Suppressor macrophage (primary cell): ENCODE measurements around the gene USF2.

Source experiments
- DNase-seq, 4 experiments: peaks; one replicate each; pipeline ENCODE4 v3.0.0-alpha.2; 2020 to 2022

Gene USF2

DNA sequence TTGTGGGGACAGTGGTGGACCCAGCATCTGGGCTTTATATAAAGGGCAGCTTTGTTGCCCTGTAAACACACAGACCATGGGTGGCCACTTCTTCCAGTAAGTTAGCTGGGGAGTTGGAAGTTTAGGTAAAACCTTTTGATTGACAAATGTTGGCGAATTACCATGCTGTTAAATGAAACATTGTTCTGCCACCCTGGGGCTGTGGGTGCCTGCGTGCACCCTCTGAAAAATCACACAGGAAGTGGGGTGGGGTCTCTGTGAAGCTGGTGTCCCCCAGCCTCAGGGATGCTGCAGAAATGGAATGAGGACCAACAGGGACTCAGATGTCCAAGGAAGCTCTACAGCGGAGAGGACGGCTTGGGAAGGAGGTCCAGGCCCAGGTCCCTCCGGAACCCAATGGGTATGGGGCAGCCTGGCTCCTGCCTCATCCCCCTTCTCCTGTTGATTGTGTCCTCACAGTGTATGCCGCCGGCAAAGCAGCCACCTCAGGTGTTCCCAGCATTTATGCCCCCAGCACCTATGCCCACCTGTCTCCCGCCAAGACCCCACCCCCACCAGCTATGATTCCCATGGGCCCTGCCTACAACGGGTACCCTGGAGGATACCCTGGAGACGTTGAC, 2.8 kb upstream of the USF2 start:
- DNase-seq = no peak

DNA sequence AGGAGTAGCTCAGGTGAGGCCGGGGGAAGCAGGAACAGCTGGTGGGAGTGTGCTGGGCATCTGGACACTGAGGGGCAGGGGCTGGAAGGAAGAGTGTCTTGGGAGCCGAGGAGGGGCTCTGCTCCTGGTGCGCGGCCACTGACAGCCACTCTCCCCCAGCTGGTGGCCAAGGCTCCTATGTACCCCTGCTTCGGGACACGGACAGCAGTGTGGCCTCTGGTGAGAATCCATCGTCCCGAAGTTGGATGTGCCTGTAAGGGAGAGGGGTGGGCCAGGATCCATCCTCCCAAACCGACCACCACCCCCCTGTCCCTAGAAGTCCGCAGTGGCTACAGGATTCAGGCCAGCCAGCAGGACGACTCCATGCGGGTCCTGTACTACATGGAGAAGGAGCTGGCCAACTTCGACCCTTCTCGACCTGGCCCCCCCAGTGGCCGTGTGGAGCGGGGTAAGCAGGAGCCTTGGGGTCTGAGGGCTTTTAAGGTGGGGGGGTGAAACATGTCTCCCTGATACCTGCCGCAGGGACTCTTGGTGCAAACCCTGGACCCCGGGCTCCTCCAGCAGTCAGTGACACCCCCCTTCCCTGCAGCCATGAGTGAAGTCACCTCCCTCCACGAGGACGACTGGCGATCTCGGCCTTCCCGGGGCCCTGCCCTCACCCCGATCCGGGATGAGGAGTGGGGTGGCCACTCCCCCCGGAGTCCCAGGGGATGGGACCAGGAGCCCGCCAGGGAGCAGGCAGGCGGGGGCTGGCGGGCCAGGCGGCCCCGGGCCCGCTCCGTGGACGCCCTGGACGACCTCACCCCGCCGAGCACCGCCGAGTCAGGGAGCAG, 2.0 kb upstream of the USF2 start:
- DNase-seq = peak in 1 of 4 experiments; percentile 3

DNA sequence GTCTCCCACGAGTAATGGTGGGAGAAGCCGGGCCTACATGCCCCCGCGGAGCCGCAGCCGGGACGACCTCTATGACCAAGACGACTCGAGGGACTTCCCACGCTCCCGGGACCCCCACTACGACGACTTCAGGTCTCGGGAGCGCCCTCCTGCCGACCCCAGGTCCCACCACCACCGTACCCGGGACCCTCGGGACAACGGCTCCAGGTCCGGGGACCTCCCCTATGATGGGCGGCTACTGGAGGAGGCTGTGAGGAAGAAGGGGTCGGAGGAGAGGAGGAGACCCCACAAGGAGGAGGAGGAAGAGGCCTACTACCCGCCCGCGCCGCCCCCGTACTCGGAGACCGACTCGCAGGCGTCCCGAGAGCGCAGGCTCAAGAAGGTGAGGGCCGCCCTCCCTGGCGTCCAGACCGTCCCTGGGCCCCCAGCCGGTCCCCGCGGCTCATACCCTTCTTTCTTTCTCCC, 1.4 kb upstream of the USF2 start:
- DNase-seq = peak in 3 of 4 experiments; percentile 17 to 67 (median 56)

DNA sequence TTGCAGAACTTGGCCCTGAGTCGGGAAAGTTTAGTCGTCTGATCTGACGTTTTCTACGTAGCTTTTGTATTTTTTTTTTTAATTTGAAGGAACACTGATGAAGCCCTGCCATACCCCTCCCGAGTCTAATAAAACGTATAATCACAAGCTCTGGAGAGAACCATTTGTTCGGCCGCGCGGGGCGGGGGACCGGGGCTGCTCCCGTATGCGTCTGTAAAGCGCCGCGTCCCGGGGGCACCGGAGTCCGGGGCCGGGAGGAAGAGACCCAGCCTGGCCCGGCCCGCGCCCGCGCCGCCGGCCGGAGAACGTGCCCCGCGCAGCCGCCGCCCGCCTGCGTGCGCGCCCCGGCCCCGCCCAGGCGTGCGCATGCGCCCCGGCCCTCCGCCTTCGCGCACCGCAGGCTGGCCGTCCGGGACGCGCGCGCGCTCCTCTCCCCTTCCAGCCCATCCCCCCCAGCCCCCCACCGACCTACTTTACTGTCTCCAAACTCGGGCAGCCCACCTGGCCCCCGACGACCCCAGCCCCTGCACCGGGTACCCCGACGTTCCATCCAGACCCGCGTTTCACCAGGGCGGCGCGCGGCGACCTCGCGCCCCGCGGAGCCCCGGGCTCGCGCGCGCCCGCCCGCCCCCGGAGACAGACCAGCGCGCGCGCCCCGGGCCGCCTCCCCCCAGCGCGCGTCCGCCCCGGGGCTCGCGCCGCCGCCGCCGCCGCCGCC, 785 bp upstream of the USF2 start:
- peak; percentile 86 to 97 (median 92) for DNase-seq

DNA sequence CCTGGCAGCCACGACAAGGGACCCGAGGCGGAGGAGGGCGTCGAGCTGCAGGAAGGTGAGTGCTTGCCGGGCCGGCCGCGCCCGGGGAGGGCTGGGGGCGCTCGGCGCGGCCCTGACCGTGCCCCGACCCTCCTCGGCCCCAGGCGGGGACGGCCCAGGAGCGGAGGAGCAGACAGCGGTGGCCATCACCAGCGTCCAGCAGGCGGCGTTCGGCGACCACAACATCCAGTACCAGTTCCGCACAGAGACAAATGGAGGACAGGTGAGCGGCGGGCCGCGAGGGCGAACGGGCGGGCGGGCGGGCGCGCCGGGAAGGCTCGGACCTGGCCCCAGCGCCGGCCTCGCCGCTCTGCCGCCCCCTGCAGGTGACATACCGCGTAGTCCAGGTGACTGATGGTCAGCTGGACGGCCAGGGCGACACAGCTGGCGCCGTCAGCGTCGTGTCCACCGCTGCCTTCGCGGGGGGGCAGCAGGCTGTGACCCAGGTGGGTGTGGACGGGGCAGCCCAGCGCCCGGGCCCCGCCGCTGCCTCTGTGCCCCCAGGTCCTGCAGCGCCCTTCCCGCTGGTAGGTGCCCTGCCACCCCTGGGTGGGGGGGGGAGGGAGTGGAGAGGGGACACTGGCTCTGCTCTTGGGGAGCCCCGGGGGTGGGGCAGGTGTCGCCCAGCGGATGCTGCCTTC, 816 bp downstream of the USF2 start:
- DNase-seq = peak; percentile 70 to 90 (median 86)

DNA sequence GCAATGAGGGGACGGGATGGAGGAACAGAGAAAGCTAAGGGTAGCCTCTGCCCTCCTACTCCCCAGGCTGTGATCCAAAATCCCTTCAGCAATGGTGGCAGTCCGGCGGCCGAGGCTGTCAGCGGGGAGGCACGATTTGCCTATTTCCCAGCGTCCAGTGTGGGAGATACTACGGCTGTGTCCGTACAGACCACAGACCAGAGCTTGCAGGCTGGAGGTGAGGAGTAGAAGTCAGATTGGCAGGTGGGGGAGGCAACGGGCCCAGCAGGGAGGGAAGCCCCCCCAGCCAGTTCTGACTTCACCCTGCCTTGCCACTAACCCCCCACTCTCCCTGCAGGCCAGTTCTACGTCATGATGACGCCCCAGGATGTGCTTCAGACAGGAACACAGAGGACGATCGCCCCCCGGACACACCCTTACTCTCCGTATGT, 1.6 kb downstream of the USF2 start:
- no peak for DNase-seq

DNA sequence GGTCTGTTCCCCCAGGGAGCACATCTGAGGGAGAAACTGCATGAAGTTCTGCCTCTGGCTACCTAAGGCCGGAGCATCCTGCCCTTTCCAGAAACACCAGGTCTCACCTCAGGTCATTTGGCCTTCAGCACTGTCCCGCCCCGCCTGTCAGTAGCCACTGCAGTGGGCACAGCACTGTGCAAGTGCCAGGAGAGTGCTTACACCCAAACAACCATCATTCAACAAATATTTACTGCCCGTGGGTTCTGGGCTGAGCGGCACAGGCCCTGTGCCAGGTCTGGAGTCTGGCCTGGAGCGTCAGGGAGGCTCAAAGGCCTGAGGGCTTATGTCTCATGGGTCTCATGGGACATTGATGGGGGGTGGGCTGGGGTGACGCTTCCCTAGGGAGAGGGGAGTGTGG, 2.8 kb downstream of the USF2 start:
- no peak for DNase-seq

DNA sequence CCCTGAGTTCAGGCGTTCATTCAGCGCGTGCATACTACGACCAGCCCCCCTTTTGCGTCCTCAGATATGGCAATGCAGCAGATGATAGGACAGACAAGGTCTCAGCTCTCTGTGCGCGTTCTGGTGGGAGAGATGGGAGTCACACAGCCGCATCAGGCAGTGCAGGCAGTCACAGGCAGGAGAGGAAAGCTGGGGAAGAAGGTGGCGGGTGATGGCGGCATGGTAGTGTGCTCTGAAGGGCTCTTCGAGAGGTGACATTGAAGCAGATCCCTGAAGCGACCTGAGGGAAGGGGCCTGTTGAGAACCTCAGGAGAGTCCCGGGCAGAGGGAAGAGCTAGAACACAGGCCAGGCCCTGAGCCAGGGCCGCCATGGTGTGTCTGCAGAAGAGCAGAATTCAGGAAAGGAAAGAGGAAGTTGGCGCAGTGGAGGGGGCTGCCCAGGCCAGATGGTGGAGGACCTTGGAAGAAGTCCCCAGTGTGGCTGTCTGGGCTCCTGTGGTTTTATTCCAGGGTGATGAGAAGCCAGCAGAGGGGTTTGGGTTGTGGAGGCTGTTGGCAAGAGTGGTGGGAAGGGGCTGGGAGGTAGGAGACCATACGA, 3.5 kb downstream of the USF2 start:
- peak; percentile 68 to 84 (median 77) for DNase-seq

DNA sequence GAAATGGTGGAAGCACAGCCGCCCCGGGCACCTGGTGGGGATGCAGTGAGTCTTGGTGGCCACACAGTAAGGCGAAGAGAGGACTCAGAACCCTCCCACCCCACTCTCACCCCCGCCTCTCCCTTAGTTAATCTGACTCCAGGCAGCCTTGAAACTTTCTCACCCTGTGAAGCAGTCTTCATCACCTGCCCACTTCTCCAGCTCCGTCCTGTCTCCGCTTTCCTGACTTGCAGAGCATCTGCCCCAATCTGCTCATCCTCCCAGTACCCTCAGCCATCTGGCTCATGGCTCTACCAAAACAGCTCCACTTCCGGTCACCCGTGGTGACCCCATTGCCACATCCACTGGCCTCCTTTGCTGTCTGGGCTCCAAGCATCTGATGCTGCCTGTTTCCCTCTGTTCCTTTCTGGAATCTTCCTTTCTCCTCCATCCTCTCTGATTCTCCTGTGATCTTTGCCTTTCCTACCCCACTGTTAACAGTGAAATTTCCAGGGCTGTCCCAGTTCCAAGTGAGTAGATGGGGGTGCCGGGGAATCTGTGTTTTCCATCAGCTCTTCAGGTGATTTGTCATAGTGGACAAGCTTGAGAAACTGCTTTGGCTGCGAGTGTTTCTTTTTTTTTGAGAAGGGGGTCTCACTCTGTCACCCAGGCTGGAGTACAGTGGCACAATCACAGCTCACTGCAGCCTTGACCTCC, 4.3 kb downstream of the USF2 start:
- no peak for DNase-seq

DNA sequence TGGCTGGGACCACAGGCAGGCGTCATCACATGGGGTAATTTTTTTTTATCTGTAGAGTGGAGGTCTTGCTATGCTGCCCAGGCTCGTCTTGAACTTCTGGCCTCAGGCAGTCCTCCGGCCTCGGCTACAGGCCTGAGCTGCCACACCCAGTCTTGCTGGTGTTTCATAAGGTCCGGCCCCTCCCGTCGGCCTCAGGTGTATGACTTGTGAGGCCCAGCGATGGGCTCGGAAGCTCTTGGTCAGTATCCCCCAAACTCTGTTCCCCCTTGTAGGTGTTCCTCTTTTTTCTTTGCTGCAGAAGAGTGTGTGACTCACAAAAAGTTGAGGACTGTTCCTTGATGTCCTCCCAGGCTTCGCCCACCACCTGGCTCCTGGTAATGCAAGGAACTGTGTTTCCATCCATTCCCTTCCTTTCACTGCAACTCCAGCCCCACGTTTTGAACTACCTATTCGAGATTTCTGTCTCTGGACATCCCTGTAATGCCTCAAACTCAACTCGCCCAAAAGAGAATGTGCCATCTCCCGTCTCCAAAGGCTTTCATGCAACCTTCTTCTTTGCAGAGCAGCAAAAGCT, 5.0 kb downstream of the USF2 start:
- DNase-seq = peak in 2 of 4 experiments; percentile 36 to 44

DNA sequence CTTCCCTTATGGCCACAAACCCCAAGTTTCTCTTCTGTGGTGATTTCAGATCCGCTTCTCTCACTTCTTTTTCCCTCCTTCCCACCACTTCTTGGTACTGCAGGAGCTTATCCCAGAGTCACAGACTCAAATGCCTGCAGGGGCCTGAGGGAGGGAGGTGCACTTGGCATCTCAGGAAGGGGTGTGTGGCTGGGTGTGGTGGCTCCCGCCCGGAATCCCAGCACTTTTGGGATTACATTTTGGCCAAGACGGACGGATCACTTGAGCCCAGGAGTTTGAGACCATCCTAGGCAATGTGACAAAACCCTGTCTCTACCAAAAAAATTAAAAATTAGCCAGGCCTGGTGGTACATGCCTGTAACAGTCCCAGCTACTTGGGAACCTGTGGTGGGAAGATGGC, 5.6 kb downstream of the USF2 start:
- no peak for DNase-seq

DNA sequence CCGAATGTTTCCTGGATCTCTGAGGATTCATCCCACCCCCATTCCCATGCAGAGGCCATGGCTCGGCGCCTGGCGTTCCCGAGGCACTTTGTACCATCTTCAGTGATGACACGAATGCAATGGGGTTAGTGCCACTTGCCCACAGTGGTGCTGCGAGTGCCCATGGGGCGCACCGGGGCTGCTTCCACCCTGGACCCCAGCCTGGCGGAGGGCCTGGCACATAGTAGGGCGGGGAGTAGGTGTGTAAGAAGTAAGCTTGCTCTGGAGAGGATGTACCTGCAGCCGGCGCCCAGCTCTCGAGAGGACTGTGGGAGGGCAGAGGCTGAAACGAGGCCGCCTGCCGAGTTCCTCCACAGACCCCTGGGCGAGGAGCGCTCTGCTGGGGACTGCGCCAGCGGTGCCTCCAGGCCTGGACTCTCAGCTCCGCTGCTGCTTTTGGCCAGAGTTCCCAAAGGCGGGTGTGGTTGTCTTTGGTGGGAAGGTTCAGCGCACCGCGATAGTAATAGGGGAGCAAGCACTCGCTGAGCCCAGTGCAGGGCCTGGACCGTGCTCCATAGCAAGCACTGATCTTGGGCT, 8.0 kb downstream of the USF2 start:
- no peak for DNase-seq

DNA sequence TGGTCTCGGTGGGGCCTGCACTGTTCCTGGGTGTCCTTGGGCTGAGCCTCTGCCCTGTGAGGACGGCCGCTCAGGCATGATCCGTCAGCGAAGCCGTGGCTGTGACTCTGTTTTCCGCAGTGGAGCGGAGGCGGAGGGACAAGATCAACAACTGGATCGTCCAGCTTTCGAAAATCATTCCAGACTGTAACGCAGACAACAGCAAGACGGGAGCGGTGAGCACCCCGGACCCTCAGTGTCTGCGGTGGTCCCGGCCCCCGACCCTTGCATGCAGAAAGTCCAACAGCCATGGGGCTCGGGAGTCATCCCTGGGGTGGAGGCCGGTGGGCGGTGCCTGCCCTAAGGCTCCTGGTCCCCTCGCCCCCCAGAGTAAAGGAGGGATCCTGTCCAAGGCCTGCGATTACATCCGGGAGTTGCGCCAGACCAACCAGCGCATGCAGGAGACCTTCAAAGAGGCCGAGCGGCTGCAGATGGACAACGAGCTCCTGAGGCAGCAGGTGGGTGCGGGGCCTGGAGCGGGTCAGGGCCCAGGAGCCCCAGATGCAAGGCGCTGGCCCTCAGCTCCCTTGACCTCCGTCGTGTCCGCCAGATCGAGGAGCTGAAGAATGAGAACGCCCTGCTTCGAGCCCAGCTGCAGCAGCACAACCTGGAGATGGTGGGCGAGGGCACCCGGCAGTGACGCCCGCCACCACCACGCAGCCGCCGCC, 10.0 kb downstream of the USF2 start:
- DNase-seq = no peak

DNA sequence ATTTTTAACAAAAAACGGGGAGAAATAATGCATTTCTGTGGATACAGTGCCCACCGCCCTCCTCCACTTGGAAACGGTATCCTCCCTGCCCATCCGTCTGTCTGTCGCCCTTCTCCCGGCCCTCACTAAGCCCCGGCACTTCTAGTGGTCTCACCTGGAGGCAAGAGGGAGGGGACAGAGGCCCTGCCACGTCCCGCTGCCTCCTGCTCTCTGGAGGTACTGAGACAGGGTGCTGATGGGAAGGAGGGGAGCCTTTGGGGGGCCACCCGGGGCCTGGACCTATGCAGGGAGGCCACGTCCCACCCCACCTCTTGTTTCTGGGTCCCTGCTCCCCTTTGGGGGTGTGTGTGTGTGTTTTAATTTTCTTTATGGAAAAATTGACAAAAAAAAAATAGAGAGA, 10.6 kb downstream of the USF2 start:
- no peak for DNase-seq

DNA sequence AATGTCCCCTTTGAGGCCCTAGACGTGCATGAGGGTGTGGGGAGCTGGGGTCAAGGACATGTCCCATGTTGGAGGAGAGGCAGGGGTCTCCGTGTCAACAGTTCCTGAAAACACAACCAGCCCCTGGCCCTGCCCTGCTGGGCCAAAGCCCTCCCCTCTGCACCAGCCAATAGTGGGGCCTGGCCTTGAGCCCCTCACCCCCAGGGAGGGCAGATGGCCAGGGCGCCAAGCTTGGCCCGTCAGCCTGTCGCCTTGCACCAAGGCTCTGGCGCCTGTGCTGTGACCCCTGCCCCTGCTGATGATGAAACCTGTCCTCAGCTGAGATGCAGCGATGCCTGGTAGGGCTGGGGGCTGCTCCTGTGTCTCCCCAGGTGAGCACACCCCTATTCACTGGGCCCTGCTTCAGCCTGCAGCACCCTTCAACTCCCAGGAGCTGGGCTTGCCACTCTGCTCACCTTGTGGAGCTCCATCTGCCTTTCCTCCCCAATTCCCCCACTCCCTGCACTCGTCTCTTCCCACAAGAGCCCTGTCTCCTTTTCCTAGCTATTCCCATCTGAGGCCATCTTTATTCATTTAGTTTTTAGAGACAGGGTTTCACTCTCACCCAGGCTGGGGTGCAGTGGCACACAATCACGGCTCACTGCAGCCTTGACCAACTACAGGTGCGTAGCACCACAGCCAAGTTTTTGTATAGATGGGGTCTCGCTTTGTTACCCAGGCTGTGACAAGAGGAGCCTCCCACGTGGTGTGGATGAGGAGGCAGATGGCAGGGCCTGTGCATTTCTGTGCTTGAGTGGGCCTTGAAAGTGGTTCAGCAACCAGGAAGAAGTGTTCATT, 11.4 kb downstream of the USF2 start:
- DNase-seq = no peak

DNA sequence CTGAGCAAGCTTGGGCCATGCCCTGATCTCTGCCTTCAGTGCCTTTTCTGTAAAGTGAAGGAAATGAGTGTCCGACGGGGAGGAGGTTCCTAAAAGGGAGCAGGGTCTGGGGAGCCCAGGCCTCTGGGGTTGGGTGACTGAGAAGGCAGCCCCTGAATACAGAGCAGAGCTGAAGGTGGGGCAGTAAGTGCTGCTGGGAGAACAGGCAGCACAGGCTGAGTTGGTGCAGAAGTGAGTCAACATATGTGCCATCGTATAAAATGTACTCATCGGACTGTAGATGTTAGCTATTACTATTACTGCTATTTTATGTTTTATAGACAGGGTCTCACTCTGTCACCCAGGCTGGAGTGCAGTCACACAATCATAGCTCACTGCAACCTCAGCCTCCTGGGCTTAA, 12.5 kb downstream of the USF2 start:
- DNase-seq = peak in 1 of 4 experiments; percentile 24

DNA sequence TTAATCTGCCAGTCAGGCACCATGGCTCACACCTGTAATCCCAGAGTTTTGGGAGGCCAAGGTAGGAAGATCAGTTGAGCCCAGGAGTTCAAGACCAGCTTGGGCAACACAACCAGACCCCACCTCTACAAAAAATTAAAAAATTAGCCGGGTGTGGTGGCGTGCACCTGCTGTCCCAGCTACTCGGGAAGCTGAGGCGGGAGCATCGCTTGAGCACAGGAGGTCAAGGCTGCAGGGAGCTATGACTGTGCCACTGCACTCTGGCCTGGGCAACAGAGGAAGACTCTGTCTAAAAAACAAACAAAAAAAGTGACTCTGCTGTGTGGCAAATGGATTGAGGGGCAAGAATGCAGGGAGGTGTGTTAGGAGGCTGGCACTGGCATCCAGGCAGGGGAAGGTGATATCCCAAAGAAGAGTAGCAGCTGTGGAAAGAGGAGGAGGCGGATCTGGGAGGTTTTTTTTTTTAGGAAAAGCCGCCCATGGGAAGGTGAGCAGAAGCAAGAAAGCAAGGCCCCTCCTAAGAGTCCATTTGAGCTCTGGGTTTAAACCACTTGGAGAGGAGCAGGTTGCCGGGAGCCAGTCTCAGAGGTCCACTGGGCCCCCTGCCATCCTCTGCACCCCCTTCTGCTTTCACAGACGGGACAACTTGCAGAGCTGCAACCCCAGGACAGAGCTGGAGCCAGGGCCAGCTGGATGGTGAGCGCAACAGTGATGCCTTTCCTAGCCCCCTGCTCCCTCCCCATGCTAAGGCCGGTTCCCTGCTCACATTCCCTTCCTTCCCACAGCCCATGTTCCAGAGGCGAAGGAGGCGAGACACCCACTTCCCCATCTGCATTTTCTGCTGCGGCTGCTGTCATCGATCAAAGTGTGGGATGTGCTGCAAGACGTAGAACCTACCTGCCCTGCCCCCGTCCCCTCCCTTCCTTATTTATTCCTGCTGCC, 15.7 kb downstream of the USF2 start:
- DNase-seq = peak in 3 of 4 experiments; percentile 52 to 62 (median 61)

DNA sequence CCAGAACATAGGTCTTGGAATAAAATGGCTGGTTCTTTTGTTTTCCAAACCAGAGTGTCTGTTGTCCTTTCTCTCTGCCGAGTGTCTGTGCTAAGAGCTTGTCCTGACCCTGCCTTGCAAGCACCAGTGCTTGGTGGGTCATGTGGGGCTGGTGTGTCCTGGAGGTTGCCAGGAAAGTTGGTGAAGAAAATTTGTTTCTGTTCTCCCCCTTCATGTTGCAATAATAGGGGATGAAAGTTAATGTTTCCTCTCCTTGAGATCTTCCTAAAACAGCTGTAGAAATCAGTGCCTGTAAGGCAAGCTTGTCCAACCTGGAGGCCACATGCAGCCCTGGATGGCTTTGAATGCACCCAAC, 16.3 kb downstream of the USF2 start:
- peak in 3 of 4 experiments; percentile 58 to 66 (median 58) for DNase-seq
